Measurements from ENCODE around the gene MICAL3. TPM values are rescaled to one million over a fixed set of nuclear protein-coding genes. Genes with fewer than 3 reads are reported as not detected.

Gene MICAL3
- polyA plus RNA-seq, 1 donor from 2014 or later, result 28.1 TPM

GRCh38 chr22:17951315-17951714 lies 73.0 kb downstream of the MICAL3 start:
- no peak overlapping the region for H3K4me2 ChIP-seq (ENCODE audit: low read length)
- no peaks in the 10 kb centered on the region for H3K9me3 ChIP-seq (ENCODE audit: low read length)
- H3F3A ChIP-seq (ENCODE audit: insufficient read depth, low read length, poor library complexity, severe bottlenecking), result no peaks in the 10 kb centered on the region
- no peaks in the 10 kb centered on the region for H3K36me3 ChIP-seq (ENCODE audit: insufficient read depth, low read length)
- TF ChIP-seq SMC3 (conservative IDR thresholded peaks at IDR 0.05; ENCODE audit: poor library complexity) (no peak), TAF1 (IDR thresholded peaks at IDR 0.05; ENCODE audit: low read depth) (no peak), EP300 (conservative IDR thresholded peaks at IDR 0.05; ENCODE audit: poor library complexity, severe bottlenecking) (no peak), POLR2AphosphoS5 (IDR thresholded peaks at IDR 0.05) (no peak), CTCF (IDR thresholded peaks at IDR 0.05; ENCODE audit: poor library complexity, severe bottlenecking) (no peak), RAD21 (conservative IDR thresholded peaks at IDR 0.05) (no peak), EZH2 (IDR thresholded peaks at IDR 0.05; ENCODE audit: borderline replicate concordance, insufficient read depth, low read length, poor library complexity, severe bottlenecking) (no peak), REST (IDR thresholded peaks at IDR 0.05; ENCODE audit: borderline replicate concordance) (no peak), MXI1 (conservative IDR thresholded peaks at IDR 0.05; ENCODE audit: poor library complexity, severe bottlenecking) (no peak)
- no peaks in the 10 kb centered on the region for H4K20me1 ChIP-seq (ENCODE audit: insufficient read depth)
- no peak overlapping the region for H3K4me3 ChIP-seq (ENCODE audit: low read length)
- H3K27me3 ChIP-seq (ENCODE audit: insufficient read depth, low read depth, low read length), result no peaks in the 10 kb centered on the region
- H2AFZ ChIP-seq (ENCODE audit: low read depth, low read length), result no peak overlapping the region
- H3K79me2 ChIP-seq (replicated peaks; ENCODE audit: insufficient read depth, low read length), result no peaks in the 10 kb centered on the region
- H3K27ac ChIP-seq (ENCODE audit: low read length), result no peak overlapping the region
- H3K9me2 ChIP-seq (ENCODE audit: insufficient read depth, low read length), result no peaks in the 10 kb centered on the region
- H3K9ac ChIP-seq (ENCODE audit: low read length), result no peak overlapping the region

- Histone ChIP-seq H3F3A (ENCODE audit: insufficient read depth, low read length, poor library complexity, severe bottlenecking) (no peaks in the 10 kb centered on the region), H3K4me3 (ENCODE audit: low read length) (no peak overlapping the region), H3K27ac (ENCODE audit: low read length) (no peak overlapping the region), H3K9ac (ENCODE audit: low read length) (no peak overlapping the region), H2AFZ (ENCODE audit: low read depth, low read length) (no peak overlapping the region), H3K9me3 (ENCODE audit: low read length) (no peaks in the 10 kb centered on the region), H3K27me3 (ENCODE audit: insufficient read depth, low read depth, low read length) (no peaks in the 10 kb centered on the region), H3K4me2 (ENCODE audit: low read length) (no peak overlapping the region), H3K36me3 (ENCODE audit: insufficient read depth, low read length) (no peaks in the 10 kb centered on the region), H4K20me1 (ENCODE audit: insufficient read depth) (no peaks in the 10 kb centered on the region), H3K79me2 (replicated peaks; ENCODE audit: insufficient read depth, low read length) (no peaks in the 10 kb centered on the region), H3K9me2 (ENCODE audit: insufficient read depth, low read length) (no peaks in the 10 kb centered on the region)
- TF ChIP-seq POLR2AphosphoS5 (IDR thresholded peaks at IDR 0.05), result no peak
- no peak for TF ChIP-seq RAD21 (conservative IDR thresholded peaks at IDR 0.05)
- TF ChIP-seq EZH2 (IDR thresholded peaks at IDR 0.05; ENCODE audit: borderline replicate concordance, insufficient read depth, low read length, poor library complexity, severe bottlenecking), result no peak
- TF ChIP-seq CTCF (IDR thresholded peaks at IDR 0.05; ENCODE audit: poor library complexity, severe bottlenecking), result no peak
- no peak for TF ChIP-seq SMC3 (conservative IDR thresholded peaks at IDR 0.05; ENCODE audit: poor library complexity)
- TF ChIP-seq TAF1 (IDR thresholded peaks at IDR 0.05; ENCODE audit: low read depth), result no peak
- TF ChIP-seq REST (IDR thresholded peaks at IDR 0.05; ENCODE audit: borderline replicate concordance), result no peak
- TF ChIP-seq MXI1 (conservative IDR thresholded peaks at IDR 0.05; ENCODE audit: poor library complexity, severe bottlenecking), result no peak
- no peak for TF ChIP-seq EP300 (conservative IDR thresholded peaks at IDR 0.05; ENCODE audit: poor library complexity, severe bottlenecking)
These were observed 73.6 kb downstream of the MICAL3 start for GRCh38 chr22:17950651-17951214.

Data from neural cell (in vitro differentiated cells).